HG03025 (cell line): ENCODE results near the gene BTBD17.
"Not testable (repeated sequence)": the region's sequence is repeated elsewhere in the genome, so short reads cannot be mapped to it uniquely, and the experiment has no call there.

Experiments used
- ATAC-seq: cut with Tn5 transposase; IDR thresholded peaks from one replicate; pipeline ENCODE4 v1.9.1; 2021; ENCODE audit warnings: mild to moderate bottlenecking, moderate library complexity; ENCODE audit not compliant: unreplicated experiment, low FRiP score

The BTBD17 gene

DNA sequence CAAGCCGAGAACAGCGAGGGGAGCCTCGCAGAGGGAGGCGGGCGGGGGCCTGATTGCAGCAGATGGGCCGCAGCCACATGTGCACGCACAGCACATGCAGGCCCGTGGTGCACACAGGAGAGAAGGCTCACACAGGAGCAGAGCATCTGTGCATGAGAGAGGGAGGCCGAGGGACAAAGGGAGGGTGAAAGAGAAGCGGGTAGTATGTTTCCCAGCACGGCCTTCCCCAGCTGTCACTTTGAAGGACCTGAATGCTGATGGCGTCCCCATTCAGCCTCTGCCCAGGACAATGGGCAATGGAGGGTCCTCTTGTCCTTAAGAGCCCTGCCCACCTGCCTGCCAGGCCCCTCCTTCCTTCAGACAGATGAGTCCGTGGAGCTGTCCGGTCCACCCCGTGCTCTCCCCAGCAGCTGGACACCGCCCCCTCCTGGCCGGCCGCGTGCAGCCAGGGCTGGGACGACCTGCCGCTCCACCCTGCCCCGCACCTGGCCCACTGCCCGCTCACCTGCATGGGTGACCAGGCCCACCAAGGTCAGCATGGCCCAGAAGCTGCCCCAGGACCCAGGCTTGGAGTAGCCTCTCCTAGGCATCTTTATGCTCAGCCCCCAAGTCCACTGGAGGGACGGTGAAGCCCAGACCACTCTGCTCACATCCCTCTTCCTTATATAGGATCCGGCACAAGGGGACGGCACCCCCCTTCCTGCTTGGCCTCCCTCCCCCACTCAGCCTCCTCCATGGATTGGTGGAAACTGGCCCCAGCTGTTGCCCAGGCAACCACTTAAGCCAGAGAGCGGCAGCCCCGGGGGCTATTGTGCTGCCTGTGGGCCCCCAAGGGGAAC lies at the start of gene BTBD17:
Gene BTBD17 (minus strand): TSS at position 639 of the 839 bp plus-strand sequence. CDS start 49 bp downstream, at position 590.
- ATAC-seq: no peak

- no peak for ATAC-seq
Measured at GRCh38 chr17:74410001-74410443, 48.4 kb upstream of the BTBD17 start.

- ATAC-seq: no peak
Measured at GRCh38 chr17:74408815-74409214, 47.1 kb upstream of the BTBD17 start.

GRCh38 chr17:74408262-74408661 lies 46.6 kb upstream of the BTBD17 start:
- ATAC-seq: no peak

GRCh38 chr17:74407384-74407783 lies 45.7 kb upstream of the BTBD17 start:
- no peak for ATAC-seq

DNA sequence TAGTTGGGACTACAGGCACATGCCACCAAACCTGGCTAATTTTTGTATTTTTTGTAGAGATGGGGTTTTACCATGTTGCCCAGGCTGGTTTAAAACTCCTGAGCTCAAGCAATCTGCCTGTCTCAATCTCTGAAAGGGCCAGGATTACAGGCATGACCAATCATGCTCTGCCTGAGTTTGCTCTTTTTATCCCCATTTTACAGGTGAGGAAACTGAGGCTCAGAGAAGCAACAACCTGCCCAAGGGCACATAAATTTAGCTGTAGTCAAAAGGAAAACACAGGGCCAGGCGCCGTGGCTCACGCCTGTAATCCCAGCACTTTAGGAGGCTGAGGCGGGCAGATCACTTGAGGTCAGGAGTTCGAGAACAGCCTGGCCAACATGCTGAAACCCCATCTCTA lies 43.6 kb upstream of the BTBD17 start:
- not testable (repeated sequence) for ATAC-seq

DNA sequence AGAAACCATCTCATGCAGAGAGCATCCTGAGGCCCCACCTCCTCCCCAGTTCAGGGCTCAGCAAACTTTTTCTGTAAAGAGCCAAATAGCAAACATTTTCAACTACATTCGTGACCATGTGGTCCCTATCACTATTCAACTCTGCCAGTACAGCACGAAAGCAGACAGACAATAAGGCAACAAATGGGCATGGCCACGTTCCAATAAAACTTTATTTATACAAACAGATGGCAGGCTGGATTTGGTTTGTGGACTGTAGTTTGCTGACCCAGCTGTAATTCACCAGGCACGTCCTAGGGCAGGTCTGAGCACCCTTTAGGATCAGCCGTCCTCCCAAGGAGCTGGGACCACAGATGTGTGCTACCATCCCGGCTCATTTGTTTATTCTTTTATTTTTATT lies 43.1 kb upstream of the BTBD17 start:
- ATAC-seq: no peak

DNA sequence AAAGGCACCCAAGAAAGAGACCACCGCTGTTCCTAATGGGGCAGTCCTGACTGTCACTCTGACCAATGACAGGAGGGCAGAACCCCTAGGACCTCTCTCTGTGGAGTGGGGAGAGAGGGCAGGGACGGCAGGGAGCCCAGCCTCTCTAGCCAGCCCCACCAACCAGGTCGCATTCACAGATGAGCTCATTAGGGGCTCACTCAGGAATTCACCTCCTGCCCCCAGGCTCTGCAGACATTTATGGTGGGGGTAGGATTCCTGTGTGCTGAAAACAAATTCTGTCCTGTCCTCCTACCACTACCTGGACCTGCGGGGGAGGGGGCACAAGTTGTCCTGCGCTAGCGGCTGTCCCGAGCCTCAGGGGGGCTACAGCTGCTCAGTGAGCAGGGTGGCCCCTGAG lies 42.5 kb upstream of the BTBD17 start:
- ATAC-seq: no peak

GRCh38 chr17:74403512-74404137 lies 42.0 kb upstream of the BTBD17 start:
- ATAC-seq: no peak

DNA sequence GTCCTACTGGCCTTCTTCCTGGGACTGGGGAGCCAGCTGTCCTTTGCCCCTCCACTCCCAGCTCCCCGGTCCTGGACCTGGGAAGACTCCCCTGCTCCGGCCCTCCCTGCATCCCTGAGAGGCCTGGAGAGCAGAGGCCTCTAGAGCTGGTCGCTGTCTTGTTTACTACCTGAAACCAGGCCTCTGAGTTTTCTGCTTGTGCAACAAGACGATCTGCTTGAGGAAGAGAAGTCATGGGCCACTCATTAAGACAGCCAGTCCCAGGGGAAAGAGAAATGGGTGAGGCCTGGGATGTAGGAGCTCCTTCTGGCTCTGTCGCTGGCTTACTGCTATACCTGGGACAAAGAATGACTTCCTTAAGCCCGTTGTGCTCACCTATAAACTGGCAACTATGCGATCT lies 40.4 kb upstream of the BTBD17 start:
- no peak for ATAC-seq

GRCh38 chr17:74396567-74396966 lies 34.9 kb upstream of the BTBD17 start:
- ATAC-seq: no peak

GRCh38 chr17:74394977-74395376 lies 33.3 kb upstream of the BTBD17 start:
- ATAC-seq: no peak

DNA sequence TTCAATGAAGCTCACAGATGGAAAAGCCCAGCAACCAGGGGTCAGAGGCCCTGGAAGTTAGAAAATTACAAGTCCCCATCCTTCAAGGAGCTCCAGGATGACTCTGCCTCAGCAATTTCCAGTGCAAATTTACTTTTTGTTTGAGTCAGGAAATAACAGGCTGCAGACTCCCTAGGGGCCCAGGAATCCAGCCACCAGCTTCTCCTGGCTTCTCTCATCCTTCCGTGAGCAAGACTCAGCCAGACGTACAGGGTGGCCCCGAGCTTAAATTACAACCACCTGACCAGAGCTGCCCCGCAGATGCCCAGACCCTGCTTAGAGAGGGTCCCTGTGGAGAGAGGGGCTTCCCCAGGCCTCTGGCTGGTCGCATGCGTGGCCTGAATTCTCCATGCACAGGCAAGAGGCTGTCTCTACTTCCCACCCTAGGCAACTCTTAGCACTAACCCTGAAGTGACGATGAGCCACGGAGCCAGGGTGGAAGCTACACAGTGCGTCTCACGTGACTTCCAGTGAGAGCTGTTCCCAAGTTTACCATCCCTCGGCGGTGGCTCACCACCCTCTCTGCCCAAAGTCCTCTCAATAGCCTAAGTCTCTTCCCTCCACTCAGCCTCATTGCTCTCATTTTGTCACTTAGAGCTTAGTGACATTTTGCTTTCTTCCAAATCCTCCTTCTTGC lies 32.7 kb upstream of the BTBD17 start:
- no peak for ATAC-seq

GRCh38 chr17:74393346-74393942 lies 31.8 kb upstream of the BTBD17 start:
- ATAC-seq: no peak

- no peak for ATAC-seq
Measured at GRCh38 chr17:74392848-74393247, 31.2 kb upstream of the BTBD17 start.

- no peak for ATAC-seq
Measured at GRCh38 chr17:74391771-74392170, 30.1 kb upstream of the BTBD17 start.

DNA sequence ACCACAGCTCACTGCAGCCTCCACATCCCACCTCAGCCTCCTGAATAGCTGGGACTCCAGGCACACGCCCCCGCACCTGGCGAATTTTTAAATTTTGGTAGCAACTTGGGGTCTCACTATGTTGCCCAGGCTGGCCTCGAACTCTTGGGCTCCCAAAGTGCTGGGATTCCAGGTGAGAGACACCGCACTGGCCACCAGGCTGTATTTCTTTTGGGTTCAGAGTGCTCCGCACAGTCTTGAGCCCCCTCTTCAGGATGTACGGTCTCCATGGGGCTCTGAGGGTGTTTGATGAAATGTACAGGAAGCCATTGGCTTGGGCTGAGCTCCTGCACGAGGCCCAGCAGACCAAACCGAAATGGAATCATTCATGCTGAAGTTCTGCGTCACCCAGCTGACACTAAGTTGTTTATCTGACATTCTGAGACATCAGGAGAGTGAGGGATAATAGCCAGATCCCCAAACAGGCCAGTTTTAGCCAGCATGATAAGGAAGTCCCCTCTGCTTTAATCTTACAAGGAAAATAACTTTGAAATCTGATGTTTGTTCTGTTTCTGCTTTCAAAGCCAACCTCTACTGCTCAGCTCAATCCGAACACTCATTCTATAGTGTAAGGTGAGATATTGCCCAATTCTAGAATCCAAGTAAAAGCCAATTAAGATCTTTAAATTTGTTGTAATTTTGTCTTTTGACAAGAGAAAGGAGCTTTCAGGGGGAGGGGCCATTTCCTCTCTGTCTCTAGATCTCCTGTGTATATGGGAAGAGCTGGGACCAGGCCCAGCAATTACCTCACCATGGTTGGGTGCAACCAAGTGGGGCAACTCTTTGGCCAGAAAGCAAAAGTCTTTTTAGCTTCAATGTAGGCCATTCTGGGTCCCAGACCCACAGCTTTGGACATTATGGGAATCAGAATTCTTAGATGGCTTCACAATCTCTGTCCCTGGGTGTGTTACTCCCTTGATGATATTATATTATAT lies 29.3 kb upstream of the BTBD17 start:
- ATAC-seq: no peak

- no peak for ATAC-seq
Measured at GRCh38 chr17:74389937-74390679, 28.4 kb upstream of the BTBD17 start.

- ATAC-seq: no peak
Measured at GRCh38 chr17:74389084-74389753, 27.6 kb upstream of the BTBD17 start.
